ENCODE measurements around the gene AADAT.
A peak's percentile ranks its signal among the peaks of the same experiment; 100 is the strongest.

AADAT gene

GRCh38 chr4:170025523-170026252 is 64.1 kb downstream of the AADAT start:
- DNase-seq: peak; percentile 10 to 26
- no peak overlapping the region for H3K27ac Mint-ChIP-seq

GRCh38 chr4:170022211-170022610 is 67.5 kb downstream of the AADAT start:
- Mint-ChIP-seq H3K4me3 (no peak overlapping the region), H3K4me1 (peaks cover 6% of the 10 kb centered on the region), H3K9me3 (no peaks in the 10 kb centered on the region), H3K27me3 (peaks cover 18% of the 10 kb centered on the region), H3K27ac (no peak overlapping the region)
- ATAC-seq (no peak), DNase-seq (no peak)

More at GRCh38 chr4:170025523-170026252, 64.1 kb downstream of the AADAT start:
- peaks cover 0 to 6% of the 10 kb centered on the region in 2 donors for H3K9me3 Mint-ChIP-seq
- ATAC-seq: peak; percentile 13
- H3K4me1 Mint-ChIP-seq: peaks cover 14% of the 10 kb centered on the region
- H3K4me3 Mint-ChIP-seq: peak overlapping the region; percentile 81 to 83
- H3K27me3 Mint-ChIP-seq: peaks cover 34% of the 10 kb centered on the region

- H3K4me3 Mint-ChIP-seq: no peak overlapping the region
- H3K27me3 Mint-ChIP-seq: peaks cover 10% of the 10 kb centered on the region
- no peaks in the 10 kb centered on the region for H3K4me1 Mint-ChIP-seq
- H3K27ac Mint-ChIP-seq: no peak overlapping the region
- DNase-seq: no peak
- no peak for ATAC-seq
- no peaks in the 10 kb centered on the region for H3K9me3 Mint-ChIP-seq
These were observed 72.5 kb downstream of the AADAT start for GRCh38 chr4:170017252-170017651.

- DNase-seq: no peak
- no peak for ATAC-seq
- no peak overlapping the region for H3K27ac Mint-ChIP-seq
- H3K4me3 Mint-ChIP-seq: no peak overlapping the region
- H3K9me3 Mint-ChIP-seq: no peaks in the 10 kb centered on the region
- peaks cover 4% of the 10 kb centered on the region for H3K27me3 Mint-ChIP-seq
- H3K4me1 Mint-ChIP-seq: no peaks in the 10 kb centered on the region
These were observed 74.5 kb downstream of the AADAT start for GRCh38 chr4:170015285-170015684.

- Mint-ChIP-seq H3K4me3 (no peak overlapping the region), H3K4me1 (no peaks in the 10 kb centered on the region), H3K9me3 (no peaks in the 10 kb centered on the region), H3K27ac (no peak overlapping the region), H3K27me3 (no peaks in the 10 kb centered on the region)
- ATAC-seq (no peak), DNase-seq (no peak)
These were observed 75.3 kb downstream of the AADAT start for GRCh38 chr4:170014359-170015011.

- Mint-ChIP-seq H3K27me3 (no peaks in the 10 kb centered on the region), H3K27ac (no peak overlapping the region), H3K4me1 (peaks cover 12% of the 10 kb centered on the region), H3K9me3 (no peaks in the 10 kb centered on the region), H3K4me3 (no peak overlapping the region)
- no peak for DNase-seq
- no peak for ATAC-seq
These were observed 77.2 kb downstream of the AADAT start for GRCh38 chr4:170012629-170012958.

GRCh38 chr4:170011921-170012628 is 77.7 kb downstream of the AADAT start:
- no peak for DNase-seq
- H3K27me3 Mint-ChIP-seq: no peaks in the 10 kb centered on the region
- no peak overlapping the region for H3K4me3 Mint-ChIP-seq
- H3K9me3 Mint-ChIP-seq: no peaks in the 10 kb centered on the region
- no peak for ATAC-seq
- no peak overlapping the region for H3K27ac Mint-ChIP-seq
- H3K4me1 Mint-ChIP-seq: peaks cover 13% of the 10 kb centered on the region

Measured in stimulated activated naive CD8-positive, alpha-beta T cell treated with anti-CD3 and anti-CD28 coated beads, Interleukin-15, amount 100 ng/mL, for 72 hours (primary cell).